GM13976 (cell line): ENCODE results near the gene TRAPPC5.

Experiments
- DNase-seq: peaks from one replicate; pipeline ENCODE4 v3.0.0; 2012; ENCODE audit warnings: low spot score
- CTCF ChIP-seq: IDR thresholded peaks from 2 replicates; pipeline ENCODE4 v1.5.1; 2012; ENCODE audit warnings: borderline replicate concordance, mild to moderate bottlenecking; ENCODE audit not compliant: insufficient read depth; ENCODE audit errors: extremely low read depth, missing control alignments, control extremely low read depth
- in situ Hi-C: fragments of 300-500 bp; cut with MboI; formaldehyde crosslinking; loops from one replicate; pipeline ENCODE4 v1.12.0; 2022; ENCODE audit warnings: low sequenced_read_pairs, mixed read lengths, inconsistent platforms; ENCODE audit not compliant: unreplicated experiment

The TRAPPC5 gene

GRCh38 chr19:7680606-7681339 lies at the start of gene TRAPPC5:
TRAPPC5 (plus strand) TSS chr19:7680833; CDS start chr19:7682254, 1,421 bp downstream.
- in situ Hi-C loops, result loop anchor here (5.0 kb wide), 1 partner anchor 117 kb away; no protein-coding TSS in a partner anchor
- TF ChIP-seq CTCF, result peak; percentile 99
- peak; percentile 91 for DNase-seq

DNA sequence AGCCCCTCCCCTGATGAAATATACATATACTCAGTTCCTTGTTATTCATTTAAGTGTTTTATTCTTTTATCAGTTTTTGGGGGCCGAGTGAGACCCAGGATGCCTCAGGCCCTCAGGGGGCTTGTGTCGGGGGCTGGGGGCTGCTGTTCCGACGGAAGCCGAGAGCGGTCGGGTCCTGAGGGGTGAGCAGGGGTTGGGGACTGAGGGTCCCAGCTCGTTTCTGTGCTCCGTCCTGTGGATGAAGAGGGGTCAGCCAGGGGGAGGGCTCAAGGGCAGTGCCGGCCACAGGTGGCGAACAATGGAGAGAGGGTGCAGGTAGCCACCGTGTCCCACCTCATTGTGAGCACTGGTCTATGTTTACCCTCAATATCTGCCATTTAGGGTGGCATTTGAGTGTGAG lies 49.1 kb upstream of the TRAPPC5 start:
- in situ Hi-C loops, result no loop called here
- no peak for DNase-seq
- TF ChIP-seq CTCF, result no peak

GRCh38 chr19:7632340-7633203 lies 48.1 kb upstream of the TRAPPC5 start:
- in situ Hi-C loops, result no loop called here
- no peak for TF ChIP-seq CTCF
- DNase-seq, result no peak

DNA sequence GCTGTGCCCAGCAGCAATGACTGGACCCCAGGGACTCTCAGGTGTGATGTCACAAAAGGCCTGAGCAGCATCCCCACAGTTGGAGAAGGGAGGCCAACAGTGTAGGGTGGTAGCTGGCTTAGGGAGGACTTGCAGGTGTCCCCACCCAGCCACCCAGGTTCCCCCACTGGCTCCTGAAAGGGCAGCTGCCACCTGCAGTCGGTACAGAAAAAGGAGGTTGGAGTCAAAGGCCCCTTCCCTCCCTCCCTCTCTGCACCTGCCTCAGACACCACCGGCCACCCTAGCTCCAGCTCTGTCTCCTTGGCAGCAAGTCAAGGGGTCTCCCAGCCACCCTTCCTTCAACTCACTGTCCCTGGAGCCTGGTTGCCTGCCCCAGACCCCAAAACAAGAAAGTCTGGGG lies 46.9 kb upstream of the TRAPPC5 start, which contains the start of gene PCP2:
Gene PCP2, minus strand, starts transcription at position 22 of the 400 bp plus-strand sequence. CDS start 262 bp downstream, outside the sequence.
- no peak for TF ChIP-seq CTCF
- in situ Hi-C loops, result no loop called here

GRCh38 chr19:7635670-7636069 lies 45.0 kb upstream of the TRAPPC5 start:
- in situ Hi-C loops, result no loop called here
- DNase-seq, result no peak
- TF ChIP-seq CTCF, result no peak

More for the DNA sequence above, 46.9 kb upstream of the TRAPPC5 start, which contains the start of gene PCP2:
- no peak for DNase-seq

- in situ Hi-C loops, result no loop called here
- DNase-seq, result no peak
Observed at GRCh38 chr19:7636317-7636690, 44.3 kb upstream of the TRAPPC5 start.

More at GRCh38 chr19:7636317-7636690, 44.3 kb upstream of the TRAPPC5 start:
- TF ChIP-seq CTCF, result no peak
